NCI-H69 (cell line): ENCODE measurements around the gene ETV6.

Experiments
- DNase-seq: peaks from one replicate; lab custom pipeline; 2025; lab: John Stamatoyannopoulos, UW

ETV6 gene

GRCh38 chr12:11695321-11695720 is 45.8 kb downstream of the ETV6 start:
- DNase-seq, result no peak

GRCh38 chr12:11696084-11696483 is 46.6 kb downstream of the ETV6 start:
- DNase-seq, result no peak

- DNase-seq, result no peak
Observed at GRCh38 chr12:11697131-11697530, 47.7 kb downstream of the ETV6 start.

- DNase-seq, result no peak
Observed at GRCh38 chr12:11697670-11698387, 48.4 kb downstream of the ETV6 start.

GRCh38 chr12:11698729-11699128 is 49.3 kb downstream of the ETV6 start:
- no peak for DNase-seq

GRCh38 chr12:11701433-11701832 is 52.0 kb downstream of the ETV6 start:
- DNase-seq, result no peak

- no peak for DNase-seq
Observed at GRCh38 chr12:11702959-11703358, 53.5 kb downstream of the ETV6 start.

- DNase-seq, result no peak
Observed at GRCh38 chr12:11703378-11703777, 53.9 kb downstream of the ETV6 start.

GRCh38 chr12:11704089-11704488 is 54.6 kb downstream of the ETV6 start:
- DNase-seq, result no peak

GRCh38 chr12:11705010-11705409 is 55.5 kb downstream of the ETV6 start:
- no peak for DNase-seq

GRCh38 chr12:11706509-11707379 is 57.3 kb downstream of the ETV6 start:
- DNase-seq, result no peak

GRCh38 chr12:11707535-11707934 is 58.1 kb downstream of the ETV6 start:
- no peak for DNase-seq

- DNase-seq, result no peak
Observed at GRCh38 chr12:11709513-11709912, 60.0 kb downstream of the ETV6 start.

GRCh38 chr12:11710431-11710830 is 61.0 kb downstream of the ETV6 start:
- DNase-seq, result peak; percentile 2

GRCh38 chr12:11710906-11711305 is 61.4 kb downstream of the ETV6 start:
- DNase-seq, result no peak

GRCh38 chr12:11711651-11712327 is 62.3 kb downstream of the ETV6 start:
- DNase-seq, result no peak

- no peak for DNase-seq
Observed at GRCh38 chr12:11712491-11712890, 63.0 kb downstream of the ETV6 start.

GRCh38 chr12:11713202-11713601 is 63.7 kb downstream of the ETV6 start:
- DNase-seq, result no peak

GRCh38 chr12:11714626-11715025 is 65.2 kb downstream of the ETV6 start:
- no peak for DNase-seq

GRCh38 chr12:11715621-11716020 is 66.1 kb downstream of the ETV6 start:
- no peak for DNase-seq

GRCh38 chr12:11716794-11717518 is 67.5 kb downstream of the ETV6 start:
- DNase-seq, result peak; percentile 30

- DNase-seq, result no peak
Observed at GRCh38 chr12:11717519-11717961, 68.1 kb downstream of the ETV6 start.
